ENCODE results near the gene RPL36.
"Not testable (repeated sequence)": the region's sequence is repeated elsewhere in the genome, so short reads cannot be mapped to it uniquely, and the experiment has no call there.

The RPL36 gene

GRCh38 chr19:5676105-5676771 lies 13.9 kb upstream of the RPL36 start:
- DNase-seq = no peak

DNA sequence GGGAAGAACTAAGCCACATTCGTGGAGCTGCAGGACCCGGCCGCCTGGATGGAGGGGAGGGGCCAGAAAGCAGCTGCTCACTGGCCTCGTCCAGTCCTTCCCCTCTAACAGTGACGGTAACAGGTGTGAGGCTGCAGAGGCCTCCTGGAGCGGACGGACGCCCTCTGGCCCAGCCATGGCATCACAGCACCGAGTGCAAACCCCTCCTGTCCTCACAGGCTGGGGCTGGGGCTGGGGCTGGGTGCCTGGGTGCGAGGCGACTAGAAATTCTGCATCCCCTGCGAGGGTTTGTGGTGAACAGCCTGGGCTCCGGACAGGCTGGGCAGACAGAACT lies 13.4 kb upstream of the RPL36 start:
- no peak for DNase-seq

DNA sequence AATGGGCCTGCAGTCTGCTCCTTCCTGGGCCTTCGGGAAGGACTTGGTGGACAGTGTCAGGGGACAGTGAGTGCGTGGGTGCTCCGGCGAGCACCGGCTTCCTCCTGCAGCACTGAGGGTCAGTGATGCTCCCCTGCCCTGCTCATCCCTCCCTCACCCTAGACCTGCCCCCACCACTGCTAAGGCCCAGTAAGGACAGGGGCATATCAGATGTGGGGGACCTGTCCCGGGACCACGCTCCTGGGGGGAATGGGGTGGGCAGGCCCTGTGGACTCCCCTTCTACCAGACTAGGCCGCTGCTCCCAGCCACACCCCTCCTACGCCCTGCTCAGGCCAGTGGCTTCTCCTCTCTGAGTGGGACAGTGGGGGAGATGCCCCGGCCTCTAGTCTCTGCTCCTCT lies 13.0 kb upstream of the RPL36 start:
- DNase-seq = no peak

GRCh38 chr19:5677580-5677979 lies 12.5 kb upstream of the RPL36 start:
- DNase-seq = no peak

- no peak for DNase-seq
These were observed 11.9 kb upstream of the RPL36 start for GRCh38 chr19:5678071-5678718.

- no peak for DNase-seq
These were observed 10.6 kb upstream of the RPL36 start for GRCh38 chr19:5679289-5680083.

DNA sequence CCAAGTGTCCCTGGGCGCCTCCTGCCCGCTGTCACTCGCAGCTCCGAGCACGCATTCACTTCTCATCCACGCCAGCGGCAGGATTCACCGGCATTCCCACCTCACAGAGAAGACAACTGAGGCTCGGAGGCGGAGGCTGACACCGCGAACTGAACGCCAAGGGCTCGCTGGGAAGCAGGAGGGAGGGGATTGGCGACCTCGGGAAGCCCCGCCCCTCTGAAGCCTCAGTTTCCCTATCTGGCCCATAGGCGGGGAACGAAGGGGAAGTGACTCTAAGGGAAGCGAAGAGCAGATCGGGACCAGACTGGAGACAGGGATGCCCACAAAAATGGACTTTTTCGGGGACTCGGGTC lies 10.0 kb upstream of the RPL36 start:
- no peak for DNase-seq

GRCh38 chr19:5680437-5681368 lies 9.4 kb upstream of the RPL36 start, which contains the start of the genes HSD11B1L and MICOS13:
Gene HSD11B1L (plus strand): TSS chr19:5681027. CDS start chr19:5684833, 3,806 bp downstream.
Gene MICOS13 (minus strand): TSS chr19:5680516. CDS start chr19:5680486, 30 bp downstream.
- DNase-seq = peak; percentile 99

DNA sequence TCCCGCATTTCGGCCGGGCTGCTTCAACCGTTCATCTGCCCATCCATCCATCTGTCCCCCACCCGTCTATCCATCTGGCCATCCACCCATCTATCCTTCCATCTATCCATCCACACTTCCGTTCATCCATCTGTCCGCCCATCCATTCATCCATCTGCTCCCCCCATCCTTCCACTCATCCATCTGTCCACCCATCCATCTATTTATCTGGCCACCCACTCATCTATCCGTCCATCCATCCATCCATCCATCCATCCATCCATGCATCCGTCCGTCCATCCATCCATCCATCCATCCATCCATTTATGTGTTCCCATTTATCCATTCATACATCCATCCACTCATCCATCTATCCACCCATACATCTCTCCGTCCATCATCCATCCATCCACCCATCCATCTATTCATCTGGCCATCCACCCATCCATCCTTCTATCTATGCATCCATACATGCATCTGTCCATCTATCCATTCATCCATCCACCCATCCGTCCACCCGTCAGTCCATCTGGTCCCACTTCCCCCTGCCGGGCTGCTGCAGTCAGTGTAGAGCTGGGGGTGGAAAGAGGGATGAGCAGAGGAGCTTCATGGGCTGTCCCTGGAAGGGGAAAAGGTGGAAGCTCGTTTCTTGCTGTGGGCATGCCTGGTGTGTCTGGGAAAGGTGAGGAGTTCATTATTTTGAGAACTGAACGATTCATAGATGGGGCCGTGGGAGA lies 8.5 kb upstream of the RPL36 start:
- DNase-seq = no peak

DNA sequence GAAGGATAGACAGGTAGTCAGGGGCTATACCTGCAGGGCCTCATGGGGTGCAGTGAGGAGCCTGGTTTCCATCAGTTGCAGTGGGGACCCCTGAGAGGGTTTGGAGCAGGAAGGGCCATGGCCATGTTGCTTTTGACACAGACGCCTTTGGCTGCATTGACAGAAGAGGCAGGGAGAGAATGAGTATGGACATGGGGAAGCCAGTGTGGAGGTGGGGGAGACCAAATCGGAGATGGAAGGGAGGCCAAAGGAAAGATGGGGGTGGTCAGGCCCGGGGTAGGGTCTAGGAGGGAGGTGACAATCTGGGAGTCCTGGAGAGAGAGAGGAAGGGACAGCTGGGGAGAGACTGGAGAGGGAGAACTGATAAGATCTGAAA lies 8.0 kb upstream of the RPL36 start:
- DNase-seq = no peak

- no peak for DNase-seq
These were observed 6.8 kb upstream of the RPL36 start for GRCh38 chr19:5683177-5683886.

GRCh38 chr19:5684694-5685430 lies 5.2 kb upstream of the RPL36 start:
- DNase-seq = no peak

- no peak for DNase-seq
These were observed 3.8 kb upstream of the RPL36 start for GRCh38 chr19:5686326-5686646.

GRCh38 chr19:5686647-5687359 lies 3.3 kb upstream of the RPL36 start:
- peak; percentile 95 for DNase-seq

DNA sequence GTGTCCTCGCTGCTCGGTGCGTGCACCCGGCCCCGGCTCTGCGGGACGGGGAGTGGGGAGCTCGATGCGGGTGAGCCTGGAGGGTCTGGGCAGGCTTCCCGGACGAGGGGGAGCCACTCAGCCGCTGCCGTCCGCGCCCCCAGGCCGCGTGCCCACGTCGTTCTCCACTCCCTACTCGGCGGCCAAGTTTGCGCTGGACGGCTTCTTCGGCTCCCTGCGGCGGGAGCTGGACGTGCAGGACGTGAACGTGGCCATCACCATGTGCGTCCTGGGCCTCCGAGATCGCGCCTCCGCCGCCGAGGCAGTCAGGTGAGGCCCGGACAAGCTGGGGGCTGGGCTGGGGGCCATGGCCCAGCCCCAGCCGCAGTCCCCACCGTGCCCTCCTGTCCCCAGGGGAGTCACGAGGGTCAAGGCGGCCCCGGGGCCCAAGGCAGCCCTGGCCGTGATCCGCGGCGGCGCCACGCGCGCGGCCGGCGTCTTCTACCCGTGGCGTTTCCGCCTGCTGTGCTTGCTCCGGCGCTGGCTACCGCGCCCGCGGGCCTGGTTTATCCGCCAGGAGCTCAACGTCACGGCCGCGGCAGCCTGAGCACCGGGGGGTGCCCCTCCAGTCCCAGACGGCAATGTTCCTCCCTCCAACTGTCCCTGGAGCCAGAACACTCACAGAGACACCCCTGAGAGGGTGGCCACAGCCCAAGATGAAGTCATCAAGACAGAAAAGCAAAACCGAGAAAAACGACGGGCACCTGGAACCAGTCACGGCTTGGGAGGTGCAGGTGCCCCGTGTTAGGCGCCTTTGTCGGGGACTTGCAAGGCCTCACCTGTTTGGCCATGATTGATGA lies 2.5 kb upstream of the RPL36 start:
- no peak for DNase-seq

DNA sequence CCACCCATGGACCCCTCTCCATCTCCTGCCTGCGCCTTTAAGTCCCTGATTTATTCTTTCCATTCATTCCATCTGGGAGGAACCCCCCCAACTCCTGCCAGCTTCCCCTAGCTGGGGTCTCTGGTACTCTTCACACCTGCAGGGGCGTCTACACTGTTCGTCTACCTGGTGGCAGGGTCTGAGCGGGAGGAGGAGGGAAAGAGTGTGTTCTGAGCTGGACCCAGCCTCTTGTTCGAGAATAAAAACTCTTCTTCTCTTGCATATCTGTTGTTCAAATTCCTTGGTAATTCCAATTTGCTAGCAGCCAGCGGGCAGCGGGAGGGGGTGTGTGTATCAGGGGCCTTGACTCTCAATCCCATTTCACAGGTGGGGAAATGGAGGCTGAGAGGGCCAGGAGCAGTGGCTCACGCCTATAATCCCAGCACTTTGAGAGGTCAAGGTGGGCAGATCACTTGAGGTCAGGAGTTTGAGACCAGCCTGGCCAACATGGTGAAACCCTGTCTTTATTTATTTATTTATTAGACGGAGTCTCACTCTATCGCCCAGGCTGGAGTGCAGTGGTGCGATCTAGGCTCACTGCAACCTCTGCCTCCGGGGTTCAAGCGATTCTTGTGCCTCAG lies 1.7 kb upstream of the RPL36 start:
- not testable (repeated sequence) for DNase-seq

GRCh38 chr19:5690955-5691821 lies 1.1 kb downstream of the RPL36 start:
- DNase-seq = peak; percentile 52

Data from CD4-positive, alpha-beta T cell treated with Interleukin-17A for 1 hour (primary cell).